ENCODE results near the gene IGSF9B. TPM values are rescaled to one million over a fixed set of nuclear protein-coding genes. Genes with fewer than 3 reads are reported as not detected.

The IGSF9B gene
- total RNA-seq, 1 donor from 2014 or later: 5.5 TPM

DNA sequence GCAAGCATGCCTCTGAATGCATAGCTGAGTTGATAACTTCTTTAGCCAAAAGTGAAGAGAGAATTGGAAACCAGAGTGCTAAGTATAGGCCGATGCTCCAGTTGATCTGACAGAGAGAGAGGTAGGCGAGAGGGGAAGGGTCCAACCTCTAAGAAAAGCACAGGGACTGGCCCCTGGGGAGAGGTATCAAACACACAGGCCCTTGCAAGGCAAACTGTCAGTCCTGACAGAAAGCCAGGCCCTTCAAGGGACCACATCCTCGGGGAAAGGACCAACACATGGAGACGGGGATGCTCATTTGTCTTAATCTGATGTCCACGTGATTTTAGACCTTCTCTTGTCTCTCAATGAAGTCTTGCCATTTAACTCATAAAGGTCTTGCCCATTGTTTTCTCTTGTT lies 67.6 kb downstream of the IGSF9B start:
- H3K36me3 ChIP-seq: no peaks in the 10 kb centered on the region
- no peak overlapping the region for H3K4me3 ChIP-seq
- intact Hi-C loops (cut with DNase I): no loop called here
- DNase-seq: no peak
- ATAC-seq: no peak
- H3K27ac ChIP-seq: no peak overlapping the region
- no peaks in the 10 kb centered on the region for H3K9me3 ChIP-seq
- no peaks in the 10 kb centered on the region for H3K4me1 ChIP-seq
- H3K27me3 ChIP-seq (ENCODE audit: low read depth): no peaks in the 10 kb centered on the region
- no peak for TF ChIP-seq CTCF (IDR thresholded peaks at IDR 0.05)

DNA sequence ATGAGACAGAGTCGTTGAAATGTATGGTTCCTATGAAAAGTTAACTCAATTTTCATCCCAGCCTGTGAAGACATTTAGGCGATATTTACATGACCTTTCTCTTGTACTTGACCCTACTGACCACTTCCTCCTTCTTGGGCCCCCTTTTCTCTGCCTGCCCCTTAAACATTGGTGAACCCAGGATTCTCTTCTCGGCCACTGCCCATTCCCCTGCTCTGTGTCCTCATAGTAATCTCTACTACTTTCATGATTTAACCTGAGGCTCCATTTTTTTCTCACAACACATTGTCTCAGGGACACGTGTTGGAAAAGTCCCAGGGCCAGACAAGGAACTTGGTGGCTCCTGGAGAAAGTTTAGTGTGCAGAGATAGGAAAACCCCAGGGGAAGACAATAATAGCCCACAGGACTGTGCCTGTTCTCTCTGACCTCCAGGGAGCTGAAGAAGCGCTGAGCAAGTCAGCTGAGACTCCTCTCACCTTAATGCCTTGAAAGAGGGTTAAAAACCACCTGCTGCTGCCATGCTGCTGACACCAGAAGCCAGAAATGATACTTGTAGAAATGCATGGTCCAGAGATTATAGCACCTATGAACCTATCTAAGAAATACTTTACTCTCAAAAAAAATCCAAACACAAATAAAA lies 69.0 kb downstream of the IGSF9B start:
- no peak for TF ChIP-seq CTCF (IDR thresholded peaks at IDR 0.05)
- Histone ChIP-seq H3K27ac (no peak overlapping the region), H3K9me3 (no peaks in the 10 kb centered on the region), H3K4me3 (no peak overlapping the region), H3K4me1 (no peaks in the 10 kb centered on the region), H3K27me3 (ENCODE audit: low read depth) (no peaks in the 10 kb centered on the region), H3K36me3 (no peaks in the 10 kb centered on the region)
- intact Hi-C loops (cut with DNase I): no loop called here
- ATAC-seq (no peak), DNase-seq (no peak)

DNA sequence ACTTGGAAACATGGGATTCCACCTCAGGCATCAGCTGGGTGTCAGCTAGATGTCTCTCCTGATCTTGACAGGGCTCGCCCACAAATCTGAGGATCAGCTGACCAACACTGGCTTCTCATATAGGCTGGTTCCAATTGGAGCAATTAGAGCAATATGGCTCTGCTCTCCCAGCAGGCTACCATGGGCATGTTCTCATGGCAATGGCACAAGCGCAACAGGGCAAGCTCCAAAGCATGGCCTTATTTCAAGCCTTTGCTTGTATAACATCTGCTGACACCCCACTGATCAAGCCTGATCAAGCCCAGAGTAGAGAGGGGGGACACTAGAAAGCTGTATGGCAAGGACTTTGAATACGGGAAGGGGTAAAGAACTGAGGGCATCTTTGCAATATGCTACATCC lies 70.7 kb downstream of the IGSF9B start:
- intact Hi-C loops (cut with DNase I): no loop called here
- ATAC-seq (no peak), DNase-seq (no peak)
- H3K36me3 ChIP-seq: no peaks in the 10 kb centered on the region
- no peak for TF ChIP-seq CTCF (IDR thresholded peaks at IDR 0.05)
- no peaks in the 10 kb centered on the region for H3K9me3 ChIP-seq
- H3K4me3 ChIP-seq: no peak overlapping the region
- H3K27me3 ChIP-seq (ENCODE audit: low read depth): no peaks in the 10 kb centered on the region
- no peaks in the 10 kb centered on the region for H3K4me1 ChIP-seq
- H3K27ac ChIP-seq: no peak overlapping the region

DNA sequence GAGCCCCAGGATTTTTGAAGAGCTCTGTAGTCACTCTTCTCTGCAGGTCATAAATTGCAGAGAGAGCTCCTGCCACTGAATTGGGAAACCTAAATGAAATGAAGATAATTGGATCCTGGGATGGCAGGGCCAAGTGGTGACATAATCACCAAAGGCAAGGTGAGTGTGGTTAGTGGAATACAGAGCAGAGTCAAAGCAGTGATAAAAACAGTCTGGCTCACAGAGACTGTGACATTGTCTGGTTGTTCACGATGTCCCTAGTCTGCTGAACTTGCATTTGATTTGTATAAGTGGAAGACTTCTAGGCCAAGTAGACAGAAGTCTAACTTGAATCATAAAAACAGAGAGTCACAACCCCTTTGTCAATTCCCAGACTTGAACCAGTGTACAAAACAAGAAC lies 84.6 kb downstream of the IGSF9B start:
- no peak overlapping the region for H3K4me3 ChIP-seq
- no peaks in the 10 kb centered on the region for H3K27me3 ChIP-seq (ENCODE audit: low read depth)
- H3K36me3 ChIP-seq: no peaks in the 10 kb centered on the region
- intact Hi-C loops (cut with DNase I): no loop called here
- ATAC-seq (no peak), DNase-seq (no peak)
- no peaks in the 10 kb centered on the region for H3K4me1 ChIP-seq
- H3K27ac ChIP-seq: no peak overlapping the region
- no peak for TF ChIP-seq CTCF (IDR thresholded peaks at IDR 0.05)
- no peaks in the 10 kb centered on the region for H3K9me3 ChIP-seq

DNA sequence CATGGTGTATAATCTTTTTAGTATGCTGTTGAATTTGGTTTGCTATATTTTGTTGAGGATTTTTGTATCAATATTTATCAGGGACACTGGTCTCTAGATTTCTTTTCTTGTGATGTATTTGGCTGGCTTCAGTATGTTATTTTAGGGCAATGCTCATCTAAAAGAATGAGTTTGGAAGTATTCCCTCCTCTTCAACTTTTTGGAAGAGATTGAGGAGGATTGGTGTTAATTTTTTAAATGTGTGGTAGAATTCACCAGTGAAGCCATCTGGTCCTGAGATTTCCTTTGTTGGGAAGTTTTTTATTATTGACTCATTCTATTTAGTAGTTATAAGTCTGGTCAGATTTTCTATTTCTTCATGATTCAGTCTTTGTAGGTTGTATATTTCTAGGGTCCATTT lies 89.3 kb downstream of the IGSF9B start:
- H3K27ac ChIP-seq: no peak overlapping the region
- intact Hi-C loops (cut with DNase I): no loop called here
- no peaks in the 10 kb centered on the region for H3K36me3 ChIP-seq
- ATAC-seq: no peak
- no peaks in the 10 kb centered on the region for H3K9me3 ChIP-seq
- H3K4me3 ChIP-seq: no peak overlapping the region
- no peak for DNase-seq
- H3K4me1 ChIP-seq: no peaks in the 10 kb centered on the region
- TF ChIP-seq CTCF (IDR thresholded peaks at IDR 0.05): no peak
- peaks cover 2% of the 10 kb centered on the region for H3K27me3 ChIP-seq (ENCODE audit: low read depth)

Data from lower lobe of right lung (tissue), 2 donors.